GM19372 (cell line): Measurements from ENCODE around the gene CPNE6.

ENCODE experiments used
- ATAC-seq: cut with Tn5 transposase; IDR thresholded peaks from one replicate; pipeline ENCODE4 v1.9.1; 2021; ENCODE audit warnings: mild to moderate bottlenecking, low read depth, moderate library complexity; ENCODE audit not compliant: unreplicated experiment

The CPNE6 gene

GRCh38 chr14:24082411-24083080 lies 11.2 kb downstream of the CPNE6 start:
- ATAC-seq = no peak

GRCh38 chr14:24083462-24083861 lies 12.1 kb downstream of the CPNE6 start:
- no peak for ATAC-seq

- no peak for ATAC-seq
Measured at GRCh38 chr14:24084440-24084839, 13.1 kb downstream of the CPNE6 start.

- no peak for ATAC-seq
Measured at GRCh38 chr14:24085215-24085614, 13.9 kb downstream of the CPNE6 start.

GRCh38 chr14:24086193-24086955 lies 15.0 kb downstream of the CPNE6 start:
- no peak for ATAC-seq

- no peak for ATAC-seq
Measured at GRCh38 chr14:24087004-24087403, 15.6 kb downstream of the CPNE6 start.

GRCh38 chr14:24088095-24088494 lies 16.7 kb downstream of the CPNE6 start:
- ATAC-seq = no peak

- ATAC-seq = no peak
Measured at GRCh38 chr14:24089890-24090289, 18.5 kb downstream of the CPNE6 start.

- ATAC-seq = no peak
Measured at GRCh38 chr14:24092110-24092504, 20.7 kb downstream of the CPNE6 start.

GRCh38 chr14:24092505-24093206 lies 21.3 kb downstream of the CPNE6 start:
- no peak for ATAC-seq

GRCh38 chr14:24093207-24093900 lies 22.0 kb downstream of the CPNE6 start:
- ATAC-seq = no peak

- ATAC-seq = peak; percentile 47
Measured at GRCh38 chr14:24093901-24094840, 22.8 kb downstream of the CPNE6 start, which contains the start of gene PCK2. Gene PCK2, plus strand, starts transcription at chr14:24094311. Its CDS starts 95 bp downstream, at chr14:24094406.

GRCh38 chr14:24094841-24095270 lies 23.5 kb downstream of the CPNE6 start:
- ATAC-seq = no peak

GRCh38 chr14:24095271-24096068 lies 24.1 kb downstream of the CPNE6 start:
- peak; percentile 70 for ATAC-seq

GRCh38 chr14:24096545-24097181 lies 25.3 kb downstream of the CPNE6 start:
- ATAC-seq = no peak

GRCh38 chr14:24098229-24098926 lies 27.0 kb downstream of the CPNE6 start:
- ATAC-seq = no peak

- ATAC-seq = no peak
Measured at GRCh38 chr14:24098927-24099813, 27.8 kb downstream of the CPNE6 start.
